B cell (primary cell): ENCODE data around the gene DFFB. TPM values are rescaled to one million over a fixed set of nuclear protein-coding genes. Genes with fewer than 3 reads are reported as not detected.

ENCODE experiments used
- ATAC-seq: fragments of 200-7000 bp; cut with Tn5 transposase; one replicate; pipeline ENCODE4 v1.10.0; 2021; ENCODE audit warnings: low read depth, mild to moderate bottlenecking, moderate number of reproducible peaks, moderate library complexity
- CTCF ChIA-PET: fragments of 350-600 bp; sonication (Branson Sonifier 250); formaldehyde crosslinking; loops from one replicate; lab custom pipeline; 2021; ENCODE audit warnings: antibody characterized with exemption, inconsistent platforms; lab: Charles Lee
- POLR2A ChIA-PET: fragments of 350-600 bp; sonication (Branson Sonifier 250); formaldehyde crosslinking; loops from one replicate; lab custom pipeline; 2021; ENCODE audit warnings: antibody characterized with exemption; lab: Charles Lee
- DNase-seq: peaks from one replicate; pipeline ENCODE4 v3.0.0; 2013
- H2AFZ ChIP-seq: 2 replicates; pipeline ENCODE4 v1.6.1; 2012; ENCODE audit warnings: mild to moderate bottlenecking, low read depth, low read length; ENCODE audit not compliant: insufficient read depth, poor library complexity, severe bottlenecking
- H3K27ac ChIP-seq, 2 donors: 1 replicate in 1 of 2; 2 replicates in 1 of 2; pipeline ENCODE4 v1.5.1; 2012 to 2013; ENCODE audit warnings: low read length in 2 of 2, mild to moderate bottlenecking in 2 of 2, moderate library complexity in 1 of 2
- H3K27me3 ChIP-seq, 4 experiments: fragments of 200-600 bp in 1 of 4; sonication (generic) in 1 of 4; replicated peaks in 1 of 4; 1 replicate in 2 of 4; 2 replicates in 2 of 4; pipeline versions ENCODE4 v1.6.1 to v1.7.0; 2013 to 2016; ENCODE audit warnings: low read length in 3 of 4, mild to moderate bottlenecking in 2 of 4, mixed read lengths in 1 of 4, moderate library complexity in 1 of 4; ENCODE audit not compliant: insufficient read depth in 4 of 4, control insufficient read depth in 3 of 4; ENCODE audit errors: control extremely low read depth in 1 of 4
- H3K36me3 ChIP-seq, 2 experiments: replicated peaks in 1 of 2; 1 replicate in 1 of 2; 2 replicates in 1 of 2; pipeline versions ENCODE4 v1.6.1 to v1.7.1; 2013; ENCODE audit warnings: low read length in 1 of 2; ENCODE audit not compliant: insufficient read depth in 2 of 2, control insufficient read depth in 1 of 2; ENCODE audit errors: control extremely low read depth in 1 of 2, extremely low read depth in 1 of 2
- H3K4me1 ChIP-seq, 2 donors: fragments of 200-600 bp in 1 of 2; sonication (generic) in 1 of 2; 1 replicate in 1 of 2; 2 replicates in 1 of 2; pipeline versions ENCODE4 v1.5.1 to v1.6.1; 2013 to 2017; ENCODE audit warnings: low read length in 2 of 2; ENCODE audit not compliant: control insufficient read depth in 2 of 2, insufficient read depth in 2 of 2
- H3K4me2 ChIP-seq: replicated peaks from 2 replicates; pipeline ENCODE3; 2012; ENCODE audit warnings: mild to moderate bottlenecking, low read depth, low read length; ENCODE audit not compliant: poor library complexity, severe bottlenecking
- H3K4me3 ChIP-seq, 5 experiments: fragments of 200-600 bp in 1 of 5; sonication (generic) in 1 of 5; 1 replicate in 3 of 5; 2 replicates in 2 of 5; pipeline versions ENCODE4 v1.5.1 to v1.7.0; 2011 to 2016; ENCODE audit warnings: low read length in 4 of 5, mild to moderate bottlenecking in 4 of 5, low read depth in 2 of 5, control low read depth in 1 of 5, moderate library complexity in 1 of 5; ENCODE audit not compliant: insufficient read depth in 1 of 5; ENCODE audit errors: control extremely low read depth in 1 of 5, extremely low read depth in 1 of 5
- H3K79me2 ChIP-seq: fragments of 200-600 bp; sonication (generic); one replicate; pipeline ENCODE4 v1.6.0; 2016; ENCODE audit warnings: low read length; ENCODE audit not compliant: control insufficient read depth, insufficient read depth
- H3K9ac ChIP-seq: fragments of 200-600 bp; sonication (generic); 2 replicates; pipeline ENCODE4 v1.6.1; 2017; ENCODE audit warnings: mild to moderate bottlenecking, low read length, moderate library complexity
- H3K9me3 ChIP-seq, 3 donors: one replicate each; pipeline versions ENCODE4 v1.6.1 to v1.7.1; 2013; ENCODE audit warnings: low read length in 2 of 3; ENCODE audit not compliant: control insufficient read depth in 2 of 3, insufficient read depth in 1 of 3; ENCODE audit errors: control extremely low read depth in 1 of 3
- H4K20me1 ChIP-seq: 2 replicates; pipeline ENCODE4 v1.6.0; 2012; ENCODE audit warnings: mild to moderate bottlenecking, low read length; ENCODE audit not compliant: insufficient read depth, control insufficient read depth, poor library complexity, severe bottlenecking
- H3K27ac Mint-ChIP-seq: one replicate; pipeline ENCODE4 v1.8.0; 2021; ENCODE audit warnings: mixed read lengths
- H3K27me3 Mint-ChIP-seq: one replicate; pipeline ENCODE4 v1.8.0; 2021; ENCODE audit warnings: mixed read lengths
- H3K4me1 Mint-ChIP-seq: one replicate; pipeline ENCODE4 v1.8.0; 2021; ENCODE audit warnings: mixed read lengths
- H3K4me3 Mint-ChIP-seq: one replicate; pipeline ENCODE4 v1.8.0; 2021; ENCODE audit warnings: mixed read lengths
- H3K9me3 Mint-ChIP-seq: one replicate; pipeline ENCODE4 v1.8.0; 2022; ENCODE audit warnings: mixed read lengths; ENCODE audit not compliant: insufficient read depth
- CTCF ChIP-seq: fragments of 200-600 bp; IDR thresholded peaks from one replicate; pipeline ENCODE4 v1.8.0; 2022; ENCODE audit warnings: antibody characterized with exemption, mild to moderate bottlenecking
- EZH2 ChIP-seq: IDR thresholded peaks from 2 replicates; pipeline ENCODE4 v1.6.1; 2012; ENCODE audit warnings: borderline replicate concordance, low read depth, mild to moderate bottlenecking, moderate library complexity, low read length; ENCODE audit not compliant: insufficient read depth, poor library complexity, severe bottlenecking
- WGBS: methylation state at CpG from one replicate; pipeline ENCODE4 v1.1.5; 2013; ENCODE audit warnings: missing lambda C conversion rate; ENCODE audit not compliant: insufficient coverage; 5-methylcytosine and 5-hydroxymethylcytosine counted together
- intact Hi-C: fragments of 100-400 bp; cut with micrococcal nuclease; formaldehyde crosslinking; loops from one replicate; pipeline ENCODE4 v1.10.0; 2022
- polyA plus RNA-seq: library from polyadenylated mRNA; depleted of rRNA; stranded (reverse); fragments of >200 nt; gene quantifications from 2 replicates; pipeline ENCODE4 v1.2.3, GENCODE V29; 2012
- total RNA-seq, 2 donors: library from RNA; stranded (reverse); fragments of 120-200 nt in 1 of 2; gene quantifications; 1 replicate in 1 of 2; 2 replicates in 1 of 2; pipeline versions ENCODE4 v1.2.3 to v1.2.4, GENCODE V29; 2013 to 2022

DFFB gene
- total and polyA plus RNA-seq, 2 donors (not counting 1 experiment from before 2014, with no cell fraction given), result 14.0 to 17.4 TPM

GRCh38 chr1:3906672-3907020 is 49.4 kb downstream of the DFFB start:
- no peak overlapping the region for H3K27ac Mint-ChIP-seq
- Histone ChIP-seq H3K9ac (no peak overlapping the region), H3K27me3 (peaks cover 0 to 15% (median 0%) of the 10 kb centered on the region in 4 experiments), H3K4me3 (no peak overlapping the region), H4K20me1 (no peaks in the 10 kb centered on the region), H2AFZ (no peak overlapping the region), H3K36me3 (no peaks in the 10 kb centered on the region), H3K9me3 (no peaks in the 10 kb centered on the region), H3K79me2 (no peaks in the 10 kb centered on the region), H3K4me2 (no peak overlapping the region), H3K4me1 (peaks cover 4 to 35% of the 10 kb centered on the region in 2 donors), H3K27ac (no peak overlapping the region)
- CTCF ChIA-PET, result no interaction called here
- intact Hi-C loops, result loop anchor here (10.0 kb wide), 1 partner anchor 252 kb away; the partner anchor contains the start of genes TP73 and WRAP73
- DNase-seq (no peak), ATAC-seq (no peak)
- over 99% methylated on average over 11 of the region's 11 CpGs for WGBS
- H3K27me3 Mint-ChIP-seq, result peaks cover 6% of the 10 kb centered on the region
- no peaks in the 10 kb centered on the region for H3K9me3 Mint-ChIP-seq
- TF ChIP-seq CTCF, result no peak
- peaks cover 25% of the 10 kb centered on the region for H3K4me1 Mint-ChIP-seq
- H3K4me3 Mint-ChIP-seq, result no peak overlapping the region
- POLR2A ChIA-PET, result no interaction called here

GRCh38 chr1:3907031-3907534 is 49.8 kb downstream of the DFFB start:
- no peak overlapping the region for H3K27ac ChIP-seq

More at GRCh38 chr1:3907031-3907534, 49.8 kb downstream of the DFFB start:
- Mint-ChIP-seq H3K27me3 (peaks cover 6% of the 10 kb centered on the region), H3K4me1 (peaks cover 25% of the 10 kb centered on the region), H3K27ac (no peak overlapping the region), H3K4me3 (no peak overlapping the region), H3K9me3 (no peaks in the 10 kb centered on the region)
- no peak for ATAC-seq
- H2AFZ ChIP-seq, result no peak overlapping the region
- H3K36me3 ChIP-seq, result no peaks in the 10 kb centered on the region
- H3K9me3 ChIP-seq, result no peaks in the 10 kb centered on the region
- DNase-seq, result no peak
- H3K4me3 ChIP-seq, result no peak overlapping the region
- no peak overlapping the region for H3K9ac ChIP-seq
- POLR2A ChIA-PET, result no interaction called here
- intact Hi-C loops, result loop anchor here (10.0 kb wide), 1 partner anchor 252 kb away; the partner anchor contains the start of genes TP73 and WRAP73
- H3K4me2 ChIP-seq, result no peak overlapping the region
- no peaks in the 10 kb centered on the region for H3K79me2 ChIP-seq
- TF ChIP-seq CTCF (no peak), EZH2 (no peak)
- no peaks in the 10 kb centered on the region for H4K20me1 ChIP-seq
- H3K4me1 ChIP-seq, result peaks cover 4 to 34% of the 10 kb centered on the region in 2 donors
- H3K27me3 ChIP-seq, result peaks cover 0 to 15% (median 0%) of the 10 kb centered on the region in 4 experiments
- 75% methylated on average over 18 of the region's 22 CpGs for WGBS
- CTCF ChIA-PET, result interaction anchor here (1.2 kb wide), 1 partner anchor 918 kb away, joined by 3 read pairs; no protein-coding TSS in a partner anchor
